Osteocyte (in vitro differentiated cells): ENCODE data around the gene MRPL50. TPM values are rescaled to one million over a fixed set of nuclear protein-coding genes. Genes with fewer than 3 reads are reported as not detected.
"Not testable (repeated sequence)": the region's sequence is repeated elsewhere in the genome, so short reads cannot be mapped to it uniquely, and the experiment has no call there.

Source experiments
- DNase-seq: peaks from one replicate; pipeline ENCODE4 v3.0.0; 2021; ENCODE audit warnings: mixed read lengths; ENCODE audit not compliant: unreplicated experiment; ENCODE audit errors: extremely low spot score
- H3K27ac Mint-ChIP-seq: one replicate; pipeline ENCODE4 v1.8.0; 2021; ENCODE audit warnings: mild to moderate bottlenecking, mixed read lengths; ENCODE audit not compliant: unreplicated experiment
- H3K27me3 Mint-ChIP-seq: one replicate; pipeline ENCODE4 v1.8.0; 2021; ENCODE audit warnings: mixed read lengths; ENCODE audit not compliant: unreplicated experiment
- H3K36me3 Mint-ChIP-seq: one replicate; pipeline ENCODE4 v1.8.0; 2021; ENCODE audit warnings: mixed read lengths; ENCODE audit not compliant: unreplicated experiment
- H3K4me1 Mint-ChIP-seq: one replicate; pipeline ENCODE4 v1.8.0; 2021; ENCODE audit warnings: mixed read lengths; ENCODE audit not compliant: unreplicated experiment
- H3K4me3 Mint-ChIP-seq: one replicate; pipeline ENCODE4 v1.8.0; 2021; ENCODE audit warnings: mild to moderate bottlenecking, moderate library complexity, mixed read lengths; ENCODE audit not compliant: unreplicated experiment
- H3K9me3 Mint-ChIP-seq: one replicate; pipeline ENCODE4 v1.8.0; 2021; ENCODE audit warnings: mixed read lengths; ENCODE audit not compliant: unreplicated experiment
- CTCF ChIP-seq: fragments of 200-600 bp; sonication (generic); IDR thresholded peaks from 2 replicates; pipeline ENCODE4 v1.5.0; 2021; ENCODE audit warnings: antibody characterized with exemption, mild to moderate bottlenecking, moderate library complexity
- total RNA-seq: library from RNA; stranded (reverse); gene quantifications from 2 replicates; pipeline ENCODE4 v1.2.1, GENCODE V29; 2021

Gene MRPL50
- total RNA-seq, 1 donor from 2014 or later, result 7.4 TPM

GRCh38 chr9:101393135-101393534 is 5.3 kb downstream of the MRPL50 start:
- Mint-ChIP-seq H3K9me3 (peaks cover 20% of the 10 kb centered on the region), H3K27me3 (no peaks in the 10 kb centered on the region), H3K4me3 (no peak overlapping the region), H3K4me1 (peaks cover 12% of the 10 kb centered on the region), H3K36me3 (peaks cover 37% of the 10 kb centered on the region), H3K27ac (no peak overlapping the region)
- TF ChIP-seq CTCF, result no peak
- DNase-seq, result no peak

- H3K27me3 Mint-ChIP-seq, result no peaks in the 10 kb centered on the region
- no peak for DNase-seq
- no peaks in the 10 kb centered on the region for H3K4me1 Mint-ChIP-seq
- no peak overlapping the region for H3K4me3 Mint-ChIP-seq
- peaks cover 36% of the 10 kb centered on the region for H3K36me3 Mint-ChIP-seq
- no peak for TF ChIP-seq CTCF
- H3K27ac Mint-ChIP-seq, result no peak overlapping the region
- peaks cover 30% of the 10 kb centered on the region for H3K9me3 Mint-ChIP-seq
These were observed 9.9 kb downstream of the MRPL50 start for GRCh38 chr9:101388507-101388993.

GRCh38 chr9:101387871-101388506 is 10.4 kb downstream of the MRPL50 start:
- Mint-ChIP-seq H3K36me3 (peaks cover 34% of the 10 kb centered on the region), H3K27ac (no peak overlapping the region)

GRCh38 chr9:101384873-101385536 is 13.4 kb downstream of the MRPL50 start, which contains the start of gene BAAT:
Gene BAAT (minus strand): TSS chr9:101385006. CDS start chr9:101371404, 13,602 bp downstream.
- H3K36me3 Mint-ChIP-seq, result peaks cover 17% of the 10 kb centered on the region
- H3K4me1 Mint-ChIP-seq, H3K27me3 Mint-ChIP-seq: not testable (repeated sequence)

More at GRCh38 chr9:101387871-101388506, 10.4 kb downstream of the MRPL50 start:
- no peaks in the 10 kb centered on the region for H3K4me1 Mint-ChIP-seq
- peak; percentile 55 for TF ChIP-seq CTCF
- H3K9me3 Mint-ChIP-seq, result peaks cover 27% of the 10 kb centered on the region
- no peaks in the 10 kb centered on the region for H3K27me3 Mint-ChIP-seq
- no peak overlapping the region for H3K4me3 Mint-ChIP-seq
- DNase-seq, result no peak

GRCh38 chr9:101383361-101383760 is 15.1 kb downstream of the MRPL50 start:
- Mint-ChIP-seq H3K36me3 (peaks cover 12% of the 10 kb centered on the region), H3K27me3 (no peaks in the 10 kb centered on the region), H3K27ac (no peak overlapping the region), H3K4me3 (no peak overlapping the region), H3K9me3 (peaks cover 15% of the 10 kb centered on the region), H3K4me1 (no peaks in the 10 kb centered on the region)
- TF ChIP-seq CTCF, result no peak
- no peak for DNase-seq

More at GRCh38 chr9:101384873-101385536, 13.4 kb downstream of the MRPL50 start, which contains the start of gene BAAT:
- not testable (repeated sequence) for H3K27ac Mint-ChIP-seq, H3K4me3 Mint-ChIP-seq, DNase-seq
- peaks cover 15% of the 10 kb centered on the region for H3K9me3 Mint-ChIP-seq
